ENCODE measurements around the gene NFIX. TPM values are rescaled to one million over a fixed set of nuclear protein-coding genes. Genes with fewer than 3 reads are reported as not detected.

Gene NFIX
- total and polyA plus RNA-seq, 2 donors = 2.0 to 10.5 TPM

GRCh38 chr19:13087295-13087694, 92.0 kb downstream of the NFIX start:
- H3K4me3 ChIP-seq (ENCODE audit: low read length in 2 of 2) = no peak overlapping the region
- 95% methylated on average over 12 of the region's 12 CpGs for WGBS
- peaks cover 0 to 69% of the 10 kb centered on the region in 2 donors for H3K27me3 ChIP-seq (ENCODE audit: control insufficient read depth in 2 of 2, insufficient read depth in 1 of 2, low read length in 1 of 2)
- peaks cover 0 to 14% of the 10 kb centered on the region in 2 donors for H3K4me1 ChIP-seq (ENCODE audit: control insufficient read depth in 2 of 2, insufficient read depth in 2 of 2, low read length in 2 of 2)
- DNase-seq (ENCODE audit: low read depth in 6 of 9, low spot score in 9 of 9) = no peak
- no peaks in the 10 kb centered on the region for H3K9me3 ChIP-seq (ENCODE audit: control insufficient read depth in 2 of 2, insufficient read depth in 1 of 2, low read length in 1 of 2)
- no peak overlapping the region for H3K27ac ChIP-seq (ENCODE audit: low read depth in 1 of 2, low read length in 1 of 2)
- H3K36me3 ChIP-seq (ENCODE audit: control insufficient read depth in 2 of 2, insufficient read depth in 2 of 2, low read length in 1 of 2) = no peaks in the 10 kb centered on the region

GRCh38 chr19:13087795-13088537, 92.7 kb downstream of the NFIX start:
- Histone ChIP-seq H3K27me3 (ENCODE audit: control insufficient read depth in 2 of 2, insufficient read depth in 1 of 2, low read length in 1 of 2) (peaks cover 0 to 71% of the 10 kb centered on the region in 2 donors), H3K36me3 (ENCODE audit: control insufficient read depth in 2 of 2, insufficient read depth in 2 of 2, low read length in 1 of 2) (no peaks in the 10 kb centered on the region), H3K4me1 (ENCODE audit: control insufficient read depth in 2 of 2, insufficient read depth in 2 of 2, low read length in 2 of 2) (peaks cover 0 to 15% of the 10 kb centered on the region in 2 donors), H3K27ac (ENCODE audit: low read depth in 1 of 2, low read length in 1 of 2) (no peak overlapping the region), H3K9me3 (ENCODE audit: control insufficient read depth in 2 of 2, insufficient read depth in 1 of 2, low read length in 1 of 2) (no peaks in the 10 kb centered on the region), H3K4me3 (ENCODE audit: low read length in 2 of 2) (no peak overlapping the region)
- 94% methylated on average over 37 of the region's 37 CpGs for WGBS
- DNase-seq (ENCODE audit: low read depth in 6 of 9, low spot score in 9 of 9) = no peak

- Histone ChIP-seq H3K4me1 (ENCODE audit: control insufficient read depth in 2 of 2, insufficient read depth in 2 of 2, low read length in 2 of 2) (peaks cover 0 to 24% of the 10 kb centered on the region in 2 donors), H3K27me3 (ENCODE audit: control insufficient read depth in 2 of 2, insufficient read depth in 1 of 2, low read length in 1 of 2) (peaks cover under 1 to 78% of the 10 kb centered on the region in 2 donors), H3K4me3 (ENCODE audit: low read length in 2 of 2) (no peak overlapping the region), H3K27ac (ENCODE audit: low read depth in 1 of 2, low read length in 1 of 2) (no peak overlapping the region), H3K36me3 (ENCODE audit: control insufficient read depth in 2 of 2, insufficient read depth in 2 of 2, low read length in 1 of 2) (no peaks in the 10 kb centered on the region), H3K9me3 (ENCODE audit: control insufficient read depth in 2 of 2, insufficient read depth in 1 of 2, low read length in 1 of 2) (no peaks in the 10 kb centered on the region)
- WGBS = 93% methylated on average over 5 of the region's 5 CpGs
- DNase-seq (ENCODE audit: low read depth in 6 of 9, low spot score in 9 of 9) = no peak
These were observed 94.0 kb downstream of the NFIX start for GRCh38 chr19:13089139-13089856.

GRCh38 chr19:13089857-13090507, 94.7 kb downstream of the NFIX start:
- Histone ChIP-seq H3K4me1 (ENCODE audit: control insufficient read depth in 2 of 2, insufficient read depth in 2 of 2, low read length in 2 of 2) (peaks cover 0 to 30% of the 10 kb centered on the region in 2 donors), H3K27ac (ENCODE audit: low read depth in 1 of 2, low read length in 1 of 2) (no peak overlapping the region), H3K27me3 (ENCODE audit: control insufficient read depth in 2 of 2, insufficient read depth in 1 of 2, low read length in 1 of 2) (peaks cover 8 to 85% of the 10 kb centered on the region in 2 donors), H3K9me3 (ENCODE audit: control insufficient read depth in 2 of 2, insufficient read depth in 1 of 2, low read length in 1 of 2) (no peaks in the 10 kb centered on the region), H3K36me3 (ENCODE audit: control insufficient read depth in 2 of 2, insufficient read depth in 2 of 2, low read length in 1 of 2) (no peaks in the 10 kb centered on the region), H3K4me3 (ENCODE audit: low read length in 2 of 2) (no peak overlapping the region)
- no peak for DNase-seq (ENCODE audit: low read depth in 6 of 9, low spot score in 9 of 9)
- 96% methylated on average over 12 of the region's 12 CpGs for WGBS

GRCh38 chr19:13090511-13091231, 95.4 kb downstream of the NFIX start:
- H3K27ac ChIP-seq (ENCODE audit: low read depth in 1 of 2, low read length in 1 of 2) = no peak overlapping the region
- H3K36me3 ChIP-seq (ENCODE audit: control insufficient read depth in 2 of 2, insufficient read depth in 2 of 2, low read length in 1 of 2) = no peaks in the 10 kb centered on the region
- peaks cover 5 to 36% of the 10 kb centered on the region in 2 donors for H3K4me1 ChIP-seq (ENCODE audit: control insufficient read depth in 2 of 2, insufficient read depth in 2 of 2, low read length in 2 of 2)
- H3K9me3 ChIP-seq (ENCODE audit: control insufficient read depth in 2 of 2, insufficient read depth in 1 of 2, low read length in 1 of 2) = no peaks in the 10 kb centered on the region
- 94% methylated on average over 10 of the region's 10 CpGs for WGBS
- no peak overlapping the region for H3K4me3 ChIP-seq (ENCODE audit: low read length in 2 of 2)
- H3K27me3 ChIP-seq (ENCODE audit: control insufficient read depth in 2 of 2, insufficient read depth in 1 of 2, low read length in 1 of 2) = peaks cover 14 to 87% of the 10 kb centered on the region in 2 donors
- no peak for DNase-seq (ENCODE audit: low read depth in 6 of 9, low spot score in 9 of 9)

- WGBS = 82% methylated on average over 25 of the region's 25 CpGs
- H3K27me3 ChIP-seq (ENCODE audit: control insufficient read depth in 2 of 2, insufficient read depth in 1 of 2, low read length in 1 of 2) = peaks cover 21 to 88% of the 10 kb centered on the region in 2 donors
- DNase-seq (ENCODE audit: low read depth in 6 of 9, low spot score in 9 of 9) = no peak
- H3K9me3 ChIP-seq (ENCODE audit: control insufficient read depth in 2 of 2, insufficient read depth in 1 of 2, low read length in 1 of 2) = peaks cover 0 to 4% of the 10 kb centered on the region in 2 donors
- H3K27ac ChIP-seq (ENCODE audit: low read depth in 1 of 2, low read length in 1 of 2) = no peak overlapping the region
- no peak overlapping the region for H3K4me3 ChIP-seq (ENCODE audit: low read length in 2 of 2)
- no peaks in the 10 kb centered on the region for H3K36me3 ChIP-seq (ENCODE audit: control insufficient read depth in 2 of 2, insufficient read depth in 2 of 2, low read length in 1 of 2)
- H3K4me1 ChIP-seq (ENCODE audit: control insufficient read depth in 2 of 2, insufficient read depth in 2 of 2, low read length in 2 of 2) = peaks cover 5 to 45% of the 10 kb centered on the region in 2 donors
These were observed 96.3 kb downstream of the NFIX start for GRCh38 chr19:13091400-13092157.

GRCh38 chr19:13092158-13092543, 96.9 kb downstream of the NFIX start:
- 99% methylated on average over 2 of the region's 2 CpGs for WGBS
- H3K27ac ChIP-seq (ENCODE audit: low read depth in 1 of 2, low read length in 1 of 2) = no peak overlapping the region
- H3K4me3 ChIP-seq (ENCODE audit: low read length in 2 of 2) = no peak overlapping the region
- H3K4me1 ChIP-seq (ENCODE audit: control insufficient read depth in 2 of 2, insufficient read depth in 2 of 2, low read length in 2 of 2) = peaks cover 5 to 45% of the 10 kb centered on the region in 2 donors
- H3K36me3 ChIP-seq (ENCODE audit: control insufficient read depth in 2 of 2, insufficient read depth in 2 of 2, low read length in 1 of 2) = no peaks in the 10 kb centered on the region
- H3K27me3 ChIP-seq (ENCODE audit: control insufficient read depth in 2 of 2, insufficient read depth in 1 of 2, low read length in 1 of 2) = peaks cover 25 to 88% of the 10 kb centered on the region in 2 donors
- peaks cover 0 to 4% of the 10 kb centered on the region in 2 donors for H3K9me3 ChIP-seq (ENCODE audit: control insufficient read depth in 2 of 2, insufficient read depth in 1 of 2, low read length in 1 of 2)
- no peak for DNase-seq (ENCODE audit: low read depth in 6 of 9, low spot score in 9 of 9)

GRCh38 chr19:13092606-13093235, 97.4 kb downstream of the NFIX start:
- WGBS = 93% methylated on average over 14 of the region's 14 CpGs
- Histone ChIP-seq H3K4me3 (ENCODE audit: low read length in 2 of 2) (no peak overlapping the region), H3K9me3 (ENCODE audit: control insufficient read depth in 2 of 2, insufficient read depth in 1 of 2, low read length in 1 of 2) (peaks cover 0 to 4% of the 10 kb centered on the region in 2 donors), H3K27me3 (ENCODE audit: control insufficient read depth in 2 of 2, insufficient read depth in 1 of 2, low read length in 1 of 2) (peaks cover 30 to 90% of the 10 kb centered on the region in 2 donors), H3K4me1 (ENCODE audit: control insufficient read depth in 2 of 2, insufficient read depth in 2 of 2, low read length in 2 of 2) (peaks cover 5 to 48% of the 10 kb centered on the region in 2 donors), H3K27ac (ENCODE audit: low read depth in 1 of 2, low read length in 1 of 2) (no peak overlapping the region), H3K36me3 (ENCODE audit: control insufficient read depth in 2 of 2, insufficient read depth in 2 of 2, low read length in 1 of 2) (no peaks in the 10 kb centered on the region)
- no peak for DNase-seq (ENCODE audit: low read depth in 6 of 9, low spot score in 9 of 9)
